GM12864 (cell line): ENCODE data around the gene GATA6.
"Not testable (repeated sequence)": the region's sequence is repeated elsewhere in the genome, so short reads cannot be mapped to it uniquely, and the experiment has no call there.

Experiments
- DNase-seq: peaks from one replicate; pipeline ENCODE4 v3.0.0-alpha.2; 2011; ENCODE audit warnings: low read depth
- H3K4me3 ChIP-seq: 2 replicates; pipeline ENCODE4 v1.5.1; 2011; ENCODE audit warnings: mild to moderate bottlenecking, low read depth, low read length, control low read depth
- CTCF ChIP-seq: IDR thresholded peaks from 2 replicates; pipeline ENCODE4 v1.5.1; 2011; ENCODE audit warnings: low read depth, mild to moderate bottlenecking, moderate library complexity, low read length, control low read depth, inconsistent platforms; ENCODE audit errors: missing control alignments

The GATA6 gene

GRCh38 chr18:22195052-22195451 is 25.7 kb downstream of the GATA6 start:
- H3K4me3 ChIP-seq, result no peak overlapping the region
- TF ChIP-seq CTCF, result no peak
- no peak for DNase-seq

- H3K4me3 ChIP-seq, DNase-seq: not testable (repeated sequence)
Observed at GRCh38 chr18:22196943-22197342, 27.6 kb downstream of the GATA6 start.

- no peak overlapping the region for H3K4me3 ChIP-seq
- TF ChIP-seq CTCF, result no peak
- no peak for DNase-seq
Observed at GRCh38 chr18:22197668-22198067, 28.3 kb downstream of the GATA6 start.

GRCh38 chr18:22198163-22198562 is 28.8 kb downstream of the GATA6 start:
- DNase-seq, result no peak
- TF ChIP-seq CTCF, result no peak

GRCh38 chr18:22199005-22199404 is 29.6 kb downstream of the GATA6 start:
- H3K4me3 ChIP-seq, result no peak overlapping the region
- no peak for TF ChIP-seq CTCF
- no peak for DNase-seq

More at GRCh38 chr18:22198163-22198562, 28.8 kb downstream of the GATA6 start:
- no peak overlapping the region for H3K4me3 ChIP-seq

- H3K4me3 ChIP-seq, result no peak overlapping the region
- TF ChIP-seq CTCF, result no peak
Observed at GRCh38 chr18:22200611-22201225, 31.3 kb downstream of the GATA6 start.

GRCh38 chr18:22203035-22203434 is 33.6 kb downstream of the GATA6 start:
- no peak for DNase-seq
- no peak overlapping the region for H3K4me3 ChIP-seq
- no peak for TF ChIP-seq CTCF

More at GRCh38 chr18:22200611-22201225, 31.3 kb downstream of the GATA6 start:
- no peak for DNase-seq
